SK-N-SH (cell line): ENCODE measurements around the gene FDXACB1. TPM values are rescaled to one million over a fixed set of nuclear protein-coding genes. Genes with fewer than 3 reads are reported as not detected.

Experiments
- CTCF ChIA-PET: fragments of 300-600, 350-600 bp; formaldehyde crosslinking; extraction: SDS; loops from one replicate; lab custom pipeline; 2021; lab: Yijun Ruan, JAX
- POLR2A ChIA-PET: fragments of 350-600 bp; sonication (Branson Sonifier 250); formaldehyde crosslinking; extraction: SDS; loops from one replicate; lab custom pipeline; 2020; ENCODE audit warnings: antibody characterized with exemption, inconsistent platforms; lab: Yijun Ruan, JAX
- DNase-seq: peaks from one replicate; pipeline ENCODE4 v3.0.0; 2012
- H2AFZ ChIP-seq: fragments of 200-600 bp; sonication (generic); 2 replicates; pipeline ENCODE4 v1.8.1; 2016; ENCODE audit warnings: antibody characterized with exemption, mild to moderate bottlenecking, low read depth
- H3F3A ChIP-seq: fragments of 200-600 bp; sonication (generic); replicated peaks from 2 replicates; pipeline ENCODE3; 2016; ENCODE audit warnings: antibody characterized with exemption, mild to moderate bottlenecking; ENCODE audit not compliant: insufficient read depth
- H3K27ac ChIP-seq, 2 experiments: fragments of 200-500 bp in 1 of 2; fragments of 200-600 bp in 1 of 2; sonication (Bioruptor generic) in 1 of 2; sonication (generic), shearing (Covaris generic) in 1 of 2; 2 replicates each; pipeline versions ENCODE4 v1.5.1 to v1.6.1; 2014 to 2016; ENCODE audit warnings: low read depth in 2 of 2, inconsistent platforms in 1 of 2, low read length in 1 of 2, mild to moderate bottlenecking in 1 of 2, mixed read lengths in 1 of 2
- H3K27me3 ChIP-seq: fragments of 200-600 bp; sonication (generic), shearing (Covaris generic); 2 replicates; pipeline ENCODE4 v1.6.1; 2016; ENCODE audit warnings: mixed run types; ENCODE audit not compliant: insufficient read depth
- H3K36me3 ChIP-seq, 2 experiments: fragments of 200-500 bp in 1 of 2; fragments of 200-600 bp in 1 of 2; sonication (Bioruptor generic) in 1 of 2; sonication (generic) in 1 of 2; replicated peaks in 1 of 2; 2 replicates each; pipeline versions ENCODE3 to v1.5.1; 2014 to 2016; ENCODE audit warnings: low read length in 1 of 2, mild to moderate bottlenecking in 1 of 2; ENCODE audit not compliant: insufficient read depth in 2 of 2, control insufficient read depth in 1 of 2
- H3K4me1 ChIP-seq, 2 experiments: fragments of 200-500 bp in 1 of 2; fragments of 200-600 bp in 1 of 2; sonication (Bioruptor generic) in 1 of 2; sonication (generic), shearing (Covaris generic) in 1 of 2; 2 replicates each; pipeline versions ENCODE4 v1.5.1 to v1.6.1; 2014 to 2016; ENCODE audit warnings: low read depth in 1 of 2, low read length in 1 of 2, mixed run types in 1 of 2; ENCODE audit not compliant: insufficient read depth in 2 of 2, control insufficient read depth in 1 of 2
- H3K4me2 ChIP-seq: fragments of 200-600 bp; sonication (generic), shearing (Covaris generic); 2 replicates; pipeline ENCODE4 v1.6.1; 2017; ENCODE audit warnings: mixed run types
- H3K4me3 ChIP-seq, 2 experiments: fragments of 200-500 bp in 1 of 2; fragments of 200-600 bp in 1 of 2; sonication (Bioruptor generic) in 1 of 2; sonication (generic), shearing (Covaris generic) in 1 of 2; 2 replicates each; pipeline versions ENCODE4 v1.5.1 to v1.8.1; 2014 to 2016; ENCODE audit warnings: low read depth in 2 of 2, inconsistent platforms in 1 of 2, low read length in 1 of 2, mild to moderate bottlenecking in 1 of 2, mixed read lengths in 1 of 2, moderate library complexity in 1 of 2
- H3K79me2 ChIP-seq: fragments of 200-600 bp; sonication (generic); 2 replicates; pipeline ENCODE4 v1.8.1; 2017; ENCODE audit warnings: mild to moderate bottlenecking; ENCODE audit not compliant: insufficient read depth
- H3K9ac ChIP-seq: fragments of 200-600 bp; sonication (generic); 2 replicates; pipeline ENCODE4 v1.6.1; 2017; ENCODE audit warnings: mixed run types
- H3K9me2 ChIP-seq: fragments of 200-600 bp; sonication (generic); 2 replicates; pipeline ENCODE4 v1.6.1; 2017; ENCODE audit warnings: mixed run types
- H3K9me3 ChIP-seq: fragments of 200-600 bp; sonication (generic); 2 replicates; pipeline ENCODE4 v1.6.1; 2017; ENCODE audit warnings: mixed run types, mild to moderate bottlenecking, moderate library complexity
- H4K20me1 ChIP-seq: fragments of 200-600 bp; sonication (generic); 2 replicates; pipeline ENCODE4 v1.6.1; 2017; ENCODE audit warnings: mild to moderate bottlenecking, mixed run types; ENCODE audit not compliant: insufficient read depth
- CHD2 ChIP-seq: fragments of 150-350 bp; IDR thresholded peaks from 2 replicates; pipeline ENCODE4 v1.6.1; 2018; ENCODE audit warnings: low read length; ENCODE audit not compliant: partially characterized antibody
- ELF1 ChIP-seq: IDR thresholded peaks from 2 replicates; pipeline ENCODE4 v1.4.0; 2012
- EP300 ChIP-seq, 2 experiments: IDR thresholded peaks; 2 replicates each; pipeline versions ENCODE4 v1.4.0 to v1.6.1; 2012; ENCODE audit warnings: borderline replicate concordance in 1 of 2, low read depth in 1 of 2, low read length in 1 of 2
- FOXM1 ChIP-seq: IDR thresholded peaks from 2 replicates; pipeline ENCODE4 v1.4.0; 2012; ENCODE audit warnings: low read depth, mild to moderate bottlenecking
- NRF1 ChIP-seq: IDR thresholded peaks from 2 replicates; pipeline ENCODE4 v1.6.1; 2012; ENCODE audit warnings: low read depth, mild to moderate bottlenecking, low read length
- RAD21 ChIP-seq: IDR thresholded peaks from 2 replicates; pipeline ENCODE4 v1.6.1; 2012; ENCODE audit warnings: mild to moderate bottlenecking, low read length
- SMC3 ChIP-seq: IDR thresholded peaks from 2 replicates; pipeline ENCODE4 v1.6.1; 2012; ENCODE audit warnings: low read depth, low read length, improper control_type of control experiment
- WGBS: methylation state at CpG from one replicate; pipeline ENCODE4 v1.1.6; 2017; ENCODE audit warnings: low lambda C conversion rate; 5-methylcytosine and 5-hydroxymethylcytosine counted together
- polyA plus RNA-seq, 3 experiments: library from polyadenylated mRNA; depleted of rRNA; stranded (reverse); fragments of >200 nt; gene quantifications; 2 replicates each; pipeline ENCODE4 v1.2.3, GENCODE V29; 2012
- TF ChIP-seq, protein P1 (sequence below): IDR thresholded peaks from 2 replicates; pipeline ENCODE4 v1.4.0; 2012; ENCODE audit warnings: low read depth
- TF ChIP-seq, protein P2 (sequence below): fragments of 150-350 bp; IDR thresholded peaks from 2 replicates; pipeline ENCODE4 v1.6.1; 2017; ENCODE audit warnings: antibody characterized with exemption, low read length, low read depth, borderline replicate concordance
- TF ChIP-seq, protein P3 (sequence below): fragments of 200-600 bp; sonication (generic); IDR thresholded peaks from 2 replicates; pipeline ENCODE4 v1.6.1; 2017; ENCODE audit warnings: antibody characterized with exemption, mild to moderate bottlenecking, moderate library complexity
- TF ChIP-seq, protein P4 (sequence below): IDR thresholded peaks from 2 replicates; pipeline ENCODE4; 2012
- TF ChIP-seq, protein P5 (sequence below): IDR thresholded peaks from 2 replicates; pipeline ENCODE4 v1.4.0; 2012; ENCODE audit warnings: low read depth, borderline replicate concordance

The FDXACB1 gene
- polyA plus RNA-seq, 1 of the 3 experiments (the other 2 are of a cell fraction), result 2.8 TPM

DNA sequence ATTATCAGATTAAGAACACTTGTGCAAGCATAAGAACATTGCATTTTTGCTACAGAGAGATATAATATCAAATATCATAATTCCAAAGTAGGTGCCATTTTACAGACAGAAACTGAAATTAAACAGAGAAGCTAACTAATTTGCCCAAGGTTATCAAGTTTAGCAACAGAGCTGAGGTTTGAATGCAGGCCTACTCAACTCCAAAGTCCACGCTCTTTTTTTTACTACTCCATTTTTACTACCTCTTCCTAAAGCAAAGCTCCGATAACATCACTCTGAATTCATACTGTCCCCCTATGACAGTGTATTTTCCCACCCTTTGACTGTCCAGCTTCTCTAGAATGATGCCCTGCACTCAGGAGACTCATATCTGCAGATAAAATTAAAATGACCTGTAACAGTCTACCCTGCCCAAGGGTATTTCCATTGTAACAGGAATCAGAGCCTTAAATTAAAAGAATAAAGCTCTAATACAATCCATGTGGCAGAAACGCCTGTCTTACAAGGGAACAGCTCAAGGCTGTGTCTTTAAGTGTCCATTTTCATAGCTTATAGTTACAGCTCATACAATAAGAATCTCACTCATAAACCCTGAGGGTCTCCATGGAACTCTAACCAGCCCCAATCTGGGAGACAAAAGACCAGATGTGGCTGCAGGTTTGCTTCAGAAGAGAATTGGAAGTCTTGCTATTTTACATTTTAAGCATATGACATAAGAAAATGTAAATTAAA, 44.4 kb downstream of the FDXACB1 start:
- Histone ChIP-seq H3K9me2 (no peaks in the 10 kb centered on the region), H3K79me2 (no peaks in the 10 kb centered on the region), H4K20me1 (no peaks in the 10 kb centered on the region), H3K4me1 (peaks cover 6 to 8% of the 10 kb centered on the region in 2 experiments; a peak in 3 of 4 replicates), H3F3A (peaks cover 10% of the 10 kb centered on the region), H2AFZ (no peak overlapping the region), H3K9ac (no peak overlapping the region), H3K4me3 (no peak overlapping the region), H3K36me3 (peaks cover 24 to 44% of the 10 kb centered on the region in 2 experiments), H3K9me3 (no peaks in the 10 kb centered on the region), H3K27me3 (no peaks in the 10 kb centered on the region), H3K4me2 (no peak overlapping the region), H3K27ac (no peak overlapping the region; a peak in 1 of 4 replicates)
- WGBS, result 78% methylated on average over 3 of the region's 3 CpGs
- CTCF ChIA-PET, result interaction anchor here (0.8 to 5.5 kb wide), 13 partner anchors 10 to 379 kb away, joined by 3 to 52 read pairs (median 5); no protein-coding TSS in a partner anchor
- DNase-seq, result no peak
- POLR2A ChIA-PET, result interaction anchor here (1.1 kb wide), 1 partner anchor 12 kb away, joined by 3 read pairs; no protein-coding TSS in a partner anchor
- TF ChIP-seq, protein P1, sequence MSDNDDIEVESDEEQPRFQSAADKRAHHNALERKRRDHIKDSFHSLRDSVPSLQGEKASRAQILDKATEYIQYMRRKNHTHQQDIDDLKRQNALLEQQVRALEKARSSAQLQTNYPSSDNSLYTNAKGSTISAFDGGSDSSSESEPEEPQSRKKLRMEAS, result no peak
- TF ChIP-seq EP300 (IDR thresholded peaks at IDR 0.05; ENCODE audit: borderline replicate concordance in 1 of 2, low read depth in 1 of 2, low read length in 1 of 2), result peak in 1 of 2 experiments; percentile 17; a peak in 1 of 4 replicates

DNA sequence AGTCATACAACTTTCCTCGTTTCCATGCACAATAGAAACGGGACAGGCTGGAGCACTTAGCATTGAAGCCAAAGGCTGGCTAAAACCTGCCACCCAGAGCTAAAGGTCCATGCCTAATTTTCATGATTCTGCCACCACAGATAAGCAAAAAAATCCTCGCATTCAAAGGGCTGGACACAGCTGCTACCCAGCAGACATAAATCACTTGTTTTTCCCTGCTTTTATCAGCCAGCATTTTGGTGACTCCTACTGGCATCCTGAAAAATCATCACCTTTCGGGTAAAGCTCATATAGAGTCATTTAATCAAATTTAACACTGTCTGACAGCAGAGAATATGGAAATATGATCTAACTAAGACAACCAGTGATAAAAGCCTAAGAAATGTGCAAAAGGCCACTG, 45.4 kb downstream of the FDXACB1 start:
- H4K20me1 ChIP-seq, result no peaks in the 10 kb centered on the region
- H3K9me2 ChIP-seq, result no peaks in the 10 kb centered on the region
- H3K27ac ChIP-seq, result no peak overlapping the region; a peak in 1 of 4 replicates
- no peaks in the 10 kb centered on the region for H3K9me3 ChIP-seq
- H3K4me1 ChIP-seq, result peaks cover 6 to 13% of the 10 kb centered on the region in 2 experiments; a peak in 3 of 4 replicates
- 85% methylated on average over 4 of the region's 4 CpGs for WGBS
- ChIA-PET POLR2A (no interaction called here), CTCF (interaction anchor here (0.7 to 5.5 kb wide), 16 partner anchors 9 to 291 kb away, joined by 3 to 52 read pairs (median 6); partner anchors contain the start of gene PPP2R1B)
- TF ChIP-seq, protein P2, sequence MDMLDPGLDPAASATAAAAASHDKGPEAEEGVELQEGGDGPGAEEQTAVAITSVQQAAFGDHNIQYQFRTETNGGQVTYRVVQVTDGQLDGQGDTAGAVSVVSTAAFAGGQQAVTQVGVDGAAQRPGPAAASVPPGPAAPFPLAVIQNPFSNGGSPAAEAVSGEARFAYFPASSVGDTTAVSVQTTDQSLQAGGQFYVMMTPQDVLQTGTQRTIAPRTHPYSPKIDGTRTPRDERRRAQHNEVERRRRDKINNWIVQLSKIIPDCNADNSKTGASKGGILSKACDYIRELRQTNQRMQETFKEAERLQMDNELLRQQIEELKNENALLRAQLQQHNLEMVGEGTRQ, result no peak
- TF ChIP-seq NRF1, result no peak
- TF ChIP-seq, protein P3, sequence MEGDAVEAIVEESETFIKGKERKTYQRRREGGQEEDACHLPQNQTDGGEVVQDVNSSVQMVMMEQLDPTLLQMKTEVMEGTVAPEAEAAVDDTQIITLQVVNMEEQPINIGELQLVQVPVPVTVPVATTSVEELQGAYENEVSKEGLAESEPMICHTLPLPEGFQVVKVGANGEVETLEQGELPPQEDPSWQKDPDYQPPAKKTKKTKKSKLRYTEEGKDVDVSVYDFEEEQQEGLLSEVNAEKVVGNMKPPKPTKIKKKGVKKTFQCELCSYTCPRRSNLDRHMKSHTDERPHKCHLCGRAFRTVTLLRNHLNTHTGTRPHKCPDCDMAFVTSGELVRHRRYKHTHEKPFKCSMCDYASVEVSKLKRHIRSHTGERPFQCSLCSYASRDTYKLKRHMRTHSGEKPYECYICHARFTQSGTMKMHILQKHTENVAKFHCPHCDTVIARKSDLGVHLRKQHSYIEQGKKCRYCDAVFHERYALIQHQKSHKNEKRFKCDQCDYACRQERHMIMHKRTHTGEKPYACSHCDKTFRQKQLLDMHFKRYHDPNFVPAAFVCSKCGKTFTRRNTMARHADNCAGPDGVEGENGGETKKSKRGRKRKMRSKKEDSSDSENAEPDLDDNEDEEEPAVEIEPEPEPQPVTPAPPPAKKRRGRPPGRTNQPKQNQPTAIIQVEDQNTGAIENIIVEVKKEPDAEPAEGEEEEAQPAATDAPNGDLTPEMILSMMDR, result peak; percentile 33
- TF ChIP-seq CHD2, result no peak
- TF ChIP-seq FOXM1, result no peak
- TF ChIP-seq RAD21, result peak; percentile 70
- TF ChIP-seq SMC3, result peak; percentile 39; the same call in 1 of the 2 replicates
- no peak for TF ChIP-seq ELF1
- TF ChIP-seq, protein P4, sequence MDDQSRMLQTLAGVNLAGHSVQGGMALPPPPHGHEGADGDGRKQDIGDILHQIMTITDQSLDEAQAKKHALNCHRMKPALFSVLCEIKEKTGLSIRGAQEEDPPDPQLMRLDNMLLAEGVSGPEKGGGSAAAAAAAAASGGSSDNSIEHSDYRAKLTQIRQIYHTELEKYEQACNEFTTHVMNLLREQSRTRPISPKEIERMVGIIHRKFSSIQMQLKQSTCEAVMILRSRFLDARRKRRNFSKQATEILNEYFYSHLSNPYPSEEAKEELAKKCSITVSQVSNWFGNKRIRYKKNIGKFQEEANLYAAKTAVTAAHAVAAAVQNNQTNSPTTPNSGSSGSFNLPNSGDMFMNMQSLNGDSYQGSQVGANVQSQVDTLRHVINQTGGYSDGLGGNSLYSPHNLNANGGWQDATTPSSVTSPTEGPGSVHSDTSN, result 0 out of 2 replicates have a peak, but pooled peaks have one; percentile 32
- TF ChIP-seq, protein P5, sequence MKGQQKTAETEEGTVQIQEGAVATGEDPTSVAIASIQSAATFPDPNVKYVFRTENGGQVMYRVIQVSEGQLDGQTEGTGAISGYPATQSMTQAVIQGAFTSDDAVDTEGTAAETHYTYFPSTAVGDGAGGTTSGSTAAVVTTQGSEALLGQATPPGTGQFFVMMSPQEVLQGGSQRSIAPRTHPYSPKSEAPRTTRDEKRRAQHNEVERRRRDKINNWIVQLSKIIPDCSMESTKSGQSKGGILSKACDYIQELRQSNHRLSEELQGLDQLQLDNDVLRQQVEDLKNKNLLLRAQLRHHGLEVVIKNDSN, result no peak
- H3F3A ChIP-seq, result peaks cover 12% of the 10 kb centered on the region
- H2AFZ ChIP-seq, result no peak overlapping the region
- H3K36me3 ChIP-seq, result peaks cover 24 to 44% of the 10 kb centered on the region in 2 experiments
- H3K79me2 ChIP-seq, result no peaks in the 10 kb centered on the region
- no peak overlapping the region for H3K9ac ChIP-seq
- no peak overlapping the region for H3K4me3 ChIP-seq
- DNase-seq, result no peak
- no peak overlapping the region for H3K4me2 ChIP-seq
- H3K27me3 ChIP-seq, result no peaks in the 10 kb centered on the region
